ENCODE data around the gene SFRP2.

SFRP2 gene

GRCh38 chr4:153809916-153810810 lies 21.3 kb upstream of the SFRP2 start:
- Mint-ChIP-seq H3K4me1 (ENCODE audit: low read depth) (peaks cover 3% of the 10 kb centered on the region), H3K9me3 (no peaks in the 10 kb centered on the region), H3K27ac (no peak overlapping the region), H3K27me3 (ENCODE audit: low read depth) (peaks cover 9% of the 10 kb centered on the region), H3K36me3 (ENCODE audit: low read depth) (no peaks in the 10 kb centered on the region), H3K4me3 (no peak overlapping the region)

DNA sequence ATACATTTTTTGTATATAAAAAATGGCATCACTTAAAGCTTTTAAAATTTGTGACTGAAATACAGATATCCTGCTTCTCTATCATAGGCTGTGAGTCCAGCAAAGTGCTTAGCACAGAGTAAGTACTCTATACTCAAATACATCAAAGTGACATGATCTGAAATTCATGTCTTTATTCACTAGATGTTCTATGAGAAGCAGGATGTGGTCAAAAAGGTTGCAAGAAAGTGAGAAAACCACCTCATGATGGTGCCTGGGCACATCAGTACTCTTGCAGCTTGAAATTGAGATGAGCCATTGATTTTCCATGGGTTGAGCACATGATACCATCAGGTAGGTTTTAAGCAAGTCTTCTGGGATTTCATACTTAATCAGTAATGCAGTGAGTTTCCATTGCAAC lies 20.4 kb upstream of the SFRP2 start:
- Mint-ChIP-seq H3K4me1 (ENCODE audit: low read depth) (peaks cover 3% of the 10 kb centered on the region), H3K27ac (no peak overlapping the region), H3K9me3 (no peaks in the 10 kb centered on the region), H3K36me3 (ENCODE audit: low read depth) (no peaks in the 10 kb centered on the region), H3K27me3 (ENCODE audit: low read depth) (peaks cover 4% of the 10 kb centered on the region), H3K4me3 (no peak overlapping the region)

- H3K9me3 Mint-ChIP-seq: no peaks in the 10 kb centered on the region
- peaks cover 3% of the 10 kb centered on the region for H3K4me1 Mint-ChIP-seq (ENCODE audit: low read depth)
- no peak overlapping the region for H3K27ac Mint-ChIP-seq
- no peak overlapping the region for H3K4me3 Mint-ChIP-seq
- H3K27me3 Mint-ChIP-seq (ENCODE audit: low read depth): peaks cover 4% of the 10 kb centered on the region
- no peaks in the 10 kb centered on the region for H3K36me3 Mint-ChIP-seq (ENCODE audit: low read depth)
Measured at GRCh38 chr4:153808175-153808574, 19.3 kb upstream of the SFRP2 start.

DNA sequence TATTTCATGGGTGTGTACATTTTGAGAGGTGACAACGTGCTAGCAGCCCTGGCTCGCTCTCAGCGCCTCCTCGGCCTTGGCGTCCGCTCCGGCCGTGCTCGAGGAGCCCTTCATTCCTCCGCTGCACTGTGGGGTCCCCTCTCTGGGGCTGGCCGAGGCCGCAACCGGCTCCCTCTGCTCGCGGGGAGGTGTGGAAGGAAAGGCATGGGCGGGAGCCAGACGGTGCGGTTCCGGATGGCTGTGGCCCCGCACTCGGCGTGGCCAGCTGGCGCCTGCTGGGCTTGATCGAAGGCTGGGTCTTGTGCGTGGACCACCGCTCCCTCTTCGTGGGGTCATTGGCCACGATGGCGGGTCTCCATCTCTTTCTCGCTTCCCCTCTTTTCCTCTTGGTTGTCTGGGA lies 17.2 kb upstream of the SFRP2 start:
- H3K27me3 Mint-ChIP-seq (ENCODE audit: low read depth): peaks cover 9% of the 10 kb centered on the region
- no peaks in the 10 kb centered on the region for H3K36me3 Mint-ChIP-seq (ENCODE audit: low read depth)
- no peaks in the 10 kb centered on the region for H3K9me3 Mint-ChIP-seq
- H3K27ac Mint-ChIP-seq: no peak overlapping the region
- H3K4me1 Mint-ChIP-seq (ENCODE audit: low read depth): peaks cover 3% of the 10 kb centered on the region
- no peak overlapping the region for H3K4me3 Mint-ChIP-seq

DNA sequence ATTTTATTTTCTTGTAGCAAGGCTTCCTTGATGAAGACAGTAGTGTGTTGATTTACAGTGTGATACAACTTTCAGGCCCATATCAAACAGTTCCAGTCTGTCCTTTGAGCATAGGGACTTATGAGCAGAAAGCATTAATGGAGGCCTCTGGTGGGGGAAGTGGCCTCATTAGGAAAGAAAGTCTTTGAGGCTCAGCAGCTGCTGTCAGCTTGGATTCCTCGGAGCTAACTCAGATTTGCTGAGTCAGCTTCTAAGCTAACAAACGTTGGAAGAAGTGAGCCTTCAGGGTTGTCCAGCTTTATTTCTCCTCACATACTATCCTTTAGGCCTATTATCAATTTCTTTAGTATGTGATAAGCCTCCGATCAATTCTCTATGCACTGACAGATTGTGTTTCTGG lies 15.8 kb upstream of the SFRP2 start:
- no peaks in the 10 kb centered on the region for H3K9me3 Mint-ChIP-seq
- H3K4me3 Mint-ChIP-seq: no peak overlapping the region
- no peaks in the 10 kb centered on the region for H3K36me3 Mint-ChIP-seq (ENCODE audit: low read depth)
- no peak overlapping the region for H3K27ac Mint-ChIP-seq
- H3K4me1 Mint-ChIP-seq (ENCODE audit: low read depth): peaks cover 3% of the 10 kb centered on the region
- H3K27me3 Mint-ChIP-seq (ENCODE audit: low read depth): peaks cover 9% of the 10 kb centered on the region

- Mint-ChIP-seq H3K27me3 (ENCODE audit: low read depth) (peaks cover 49% of the 10 kb centered on the region), H3K27ac (no peak overlapping the region), H3K9me3 (no peaks in the 10 kb centered on the region), H3K4me3 (no peak overlapping the region), H3K36me3 (ENCODE audit: low read depth) (no peaks in the 10 kb centered on the region), H3K4me1 (ENCODE audit: low read depth) (no peaks in the 10 kb centered on the region)
Measured at GRCh38 chr4:153799694-153800074, 10.8 kb upstream of the SFRP2 start.

DNA sequence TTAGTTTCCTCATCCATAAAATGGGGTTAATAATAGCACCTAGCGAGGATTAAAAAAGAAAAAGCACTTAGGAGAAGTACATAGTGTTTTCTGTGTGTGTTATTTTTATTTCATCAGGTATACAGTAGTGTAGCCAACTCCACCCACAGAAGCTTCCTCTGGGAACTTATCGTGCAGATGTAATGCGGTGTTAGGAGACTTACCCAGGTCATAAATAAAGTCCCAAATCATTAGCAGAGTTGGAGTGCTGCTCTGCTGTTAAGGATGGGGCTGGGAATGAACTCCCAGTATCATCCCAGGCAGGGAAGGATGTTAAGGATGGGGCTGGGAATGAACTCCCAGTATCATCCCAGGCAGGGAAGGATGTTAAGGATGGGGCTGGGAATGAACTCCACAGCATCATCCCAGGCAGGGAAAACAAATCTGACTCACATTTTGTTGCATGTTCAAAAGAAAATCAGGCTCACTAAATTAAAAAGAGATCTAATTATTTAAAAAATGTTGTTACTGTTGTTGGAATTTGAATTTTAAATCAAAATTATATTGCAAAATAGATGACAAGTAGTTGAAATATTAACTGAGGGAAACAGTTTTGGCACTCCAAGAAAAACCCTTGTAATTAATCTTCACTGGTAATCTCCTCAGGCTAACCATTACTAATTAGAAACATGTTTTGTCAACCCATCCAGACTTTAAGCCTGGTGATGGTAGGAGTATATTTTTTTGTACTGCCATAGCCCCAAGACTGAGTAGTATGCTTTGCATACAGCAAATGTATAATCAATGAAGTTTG lies 10.2 kb upstream of the SFRP2 start:
- Mint-ChIP-seq H3K4me3 (no peak overlapping the region), H3K4me1 (ENCODE audit: low read depth) (no peaks in the 10 kb centered on the region), H3K36me3 (ENCODE audit: low read depth) (no peaks in the 10 kb centered on the region), H3K27ac (no peak overlapping the region), H3K9me3 (no peaks in the 10 kb centered on the region), H3K27me3 (ENCODE audit: low read depth) (peaks cover 54% of the 10 kb centered on the region)

- H3K9me3 Mint-ChIP-seq: no peaks in the 10 kb centered on the region
- peaks cover 60% of the 10 kb centered on the region for H3K27me3 Mint-ChIP-seq (ENCODE audit: low read depth)
- H3K4me1 Mint-ChIP-seq (ENCODE audit: low read depth): no peaks in the 10 kb centered on the region
- no peaks in the 10 kb centered on the region for H3K36me3 Mint-ChIP-seq (ENCODE audit: low read depth)
- no peak overlapping the region for H3K4me3 Mint-ChIP-seq
- no peak overlapping the region for H3K27ac Mint-ChIP-seq
Measured at GRCh38 chr4:153798420-153798819, 9.5 kb upstream of the SFRP2 start.

DNA sequence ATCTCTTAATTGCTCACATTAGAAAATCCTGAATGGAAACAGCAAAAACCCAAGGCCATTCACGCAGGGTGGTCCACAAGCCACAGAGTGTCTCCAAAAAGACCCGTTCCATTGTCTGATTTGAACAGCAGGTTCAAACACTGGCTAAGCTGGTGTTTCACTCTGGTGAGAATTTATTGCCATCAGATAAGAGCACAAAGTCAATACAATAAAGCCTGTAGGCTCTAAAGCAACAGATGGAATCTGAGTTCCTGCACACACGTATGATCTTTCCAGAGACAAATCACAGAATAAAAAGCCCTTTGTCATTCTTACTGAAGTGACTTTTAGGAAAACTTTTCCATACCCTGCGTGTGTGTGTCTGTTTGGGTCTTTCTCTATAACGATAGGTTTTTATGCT lies 5.1 kb upstream of the SFRP2 start:
- no peak overlapping the region for H3K4me3 Mint-ChIP-seq
- no peaks in the 10 kb centered on the region for H3K36me3 Mint-ChIP-seq (ENCODE audit: low read depth)
- peaks cover 93% of the 10 kb centered on the region for H3K27me3 Mint-ChIP-seq (ENCODE audit: low read depth)
- H3K9me3 Mint-ChIP-seq: no peaks in the 10 kb centered on the region
- peaks cover 5% of the 10 kb centered on the region for H3K4me1 Mint-ChIP-seq (ENCODE audit: low read depth)
- H3K27ac Mint-ChIP-seq: no peak overlapping the region

GRCh38 chr4:153792618-153793247 lies 3.9 kb upstream of the SFRP2 start:
- no peaks in the 10 kb centered on the region for H3K9me3 Mint-ChIP-seq
- H3K27me3 Mint-ChIP-seq (ENCODE audit: low read depth): peaks cover 90% of the 10 kb centered on the region
- peaks cover 12% of the 10 kb centered on the region for H3K4me1 Mint-ChIP-seq (ENCODE audit: low read depth)
- no peak overlapping the region for H3K4me3 Mint-ChIP-seq
- no peaks in the 10 kb centered on the region for H3K36me3 Mint-ChIP-seq (ENCODE audit: low read depth)
- no peak overlapping the region for H3K27ac Mint-ChIP-seq

DNA sequence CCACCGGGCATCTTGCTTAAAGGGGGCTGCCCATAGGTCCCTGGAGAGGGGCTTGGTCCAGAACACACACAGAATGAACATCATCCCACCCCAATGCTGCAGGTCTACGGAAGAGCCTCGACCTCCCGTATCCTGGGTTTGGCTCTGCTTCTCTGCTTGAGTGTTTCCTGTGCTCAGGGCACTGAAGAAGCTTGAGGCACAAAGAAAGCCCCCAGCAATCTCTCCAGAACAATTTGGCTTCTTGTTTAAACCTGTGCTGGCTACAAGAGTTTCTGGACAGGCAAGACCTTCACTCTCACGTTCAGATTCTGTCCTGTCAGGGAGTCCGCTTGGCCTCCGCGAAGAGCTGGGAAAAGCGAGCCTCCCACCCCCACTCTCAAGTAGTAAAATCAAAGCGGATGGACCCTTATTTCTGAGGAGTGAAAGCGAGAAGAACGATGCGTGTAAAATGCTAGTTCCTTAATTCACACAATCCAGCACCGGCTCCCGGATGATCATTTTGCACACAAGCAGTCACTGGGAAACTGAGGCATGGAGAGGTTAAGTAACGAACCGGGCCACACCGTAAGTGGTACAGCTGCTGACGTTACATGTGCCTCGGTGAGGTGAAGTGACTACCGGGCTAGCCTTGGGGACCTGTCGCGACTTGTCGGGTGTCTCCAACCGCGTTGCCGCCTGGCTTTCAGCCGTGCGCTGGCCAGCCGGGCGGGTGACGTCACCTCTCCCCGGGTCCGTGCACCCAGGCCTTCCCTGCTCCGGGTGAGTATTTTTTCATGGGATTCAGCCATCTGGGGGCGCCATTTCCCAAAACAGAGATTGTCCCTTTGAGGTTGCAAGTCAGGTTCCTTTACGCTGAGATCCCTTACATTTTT lies 3.1 kb upstream of the SFRP2 start:
- no peaks in the 10 kb centered on the region for H3K9me3 Mint-ChIP-seq
- H3K36me3 Mint-ChIP-seq (ENCODE audit: low read depth): no peaks in the 10 kb centered on the region
- H3K4me1 Mint-ChIP-seq (ENCODE audit: low read depth): peaks cover 15% of the 10 kb centered on the region
- no peak overlapping the region for H3K27ac Mint-ChIP-seq
- peak overlapping the region; percentile 64 for H3K4me3 Mint-ChIP-seq
- peaks cover 90% of the 10 kb centered on the region for H3K27me3 Mint-ChIP-seq (ENCODE audit: low read depth)

DNA sequence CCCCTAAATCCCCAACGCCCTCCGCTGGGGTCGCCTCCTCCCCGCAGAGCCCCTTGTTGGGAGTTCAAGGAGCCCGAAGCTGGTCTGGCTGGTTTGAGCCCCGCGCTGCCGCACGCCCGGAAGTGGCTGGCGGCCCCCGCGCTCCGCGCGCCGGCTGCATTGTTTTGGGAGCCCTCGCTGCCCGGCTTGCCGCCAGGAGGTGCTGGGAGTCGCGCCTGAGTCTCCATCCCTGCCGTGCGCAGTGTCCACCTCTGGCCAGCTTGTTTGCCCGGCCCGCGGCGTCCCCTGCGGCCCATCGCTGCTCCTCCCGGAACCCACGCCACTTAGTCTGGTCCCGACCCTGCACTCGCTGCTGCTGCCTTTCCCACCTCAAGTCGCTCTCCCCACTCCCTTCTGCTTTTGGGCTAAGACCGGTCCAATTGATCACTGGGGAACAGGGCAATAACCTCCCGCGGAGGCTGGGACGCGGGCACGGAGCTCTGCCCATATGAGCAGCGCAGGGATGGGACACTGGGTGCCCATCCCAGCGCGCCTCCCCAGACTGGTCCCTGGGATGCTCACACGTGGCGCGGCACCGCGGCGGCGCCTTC lies 2.2 kb upstream of the SFRP2 start:
- Mint-ChIP-seq H3K27ac (no peak overlapping the region), H3K9me3 (no peaks in the 10 kb centered on the region), H3K27me3 (ENCODE audit: low read depth) (peaks cover 90% of the 10 kb centered on the region), H3K4me3 (peak overlapping the region; percentile 64), H3K36me3 (ENCODE audit: low read depth) (no peaks in the 10 kb centered on the region), H3K4me1 (ENCODE audit: low read depth) (peaks cover 15% of the 10 kb centered on the region)

DNA sequence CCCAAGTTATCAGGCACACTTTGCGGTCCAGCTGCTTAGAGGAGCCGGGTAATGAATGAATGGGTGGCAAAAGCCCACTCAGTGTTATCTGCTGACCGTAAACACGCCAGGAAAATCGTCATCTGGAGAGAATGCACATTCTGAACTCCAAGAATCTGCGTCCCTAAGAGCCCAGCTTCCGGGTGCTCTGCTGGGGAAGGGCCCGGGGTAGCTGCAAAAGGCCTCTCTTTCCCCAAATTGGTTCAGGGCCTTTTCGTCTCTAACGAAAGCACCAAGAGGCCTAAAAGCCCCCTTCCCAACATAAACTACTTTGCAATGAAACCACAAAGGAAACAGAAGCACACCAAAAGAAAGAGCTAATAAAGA lies 1.6 kb upstream of the SFRP2 start:
- H3K36me3 Mint-ChIP-seq (ENCODE audit: low read depth): no peaks in the 10 kb centered on the region
- H3K9me3 Mint-ChIP-seq: no peaks in the 10 kb centered on the region
- peaks cover 90% of the 10 kb centered on the region for H3K27me3 Mint-ChIP-seq (ENCODE audit: low read depth)
- H3K4me3 Mint-ChIP-seq: no peak overlapping the region
- H3K27ac Mint-ChIP-seq: no peak overlapping the region
- H3K4me1 Mint-ChIP-seq (ENCODE audit: low read depth): peaks cover 15% of the 10 kb centered on the region
